Activated naive CD8-positive, alpha-beta T cell treated with anti-CD3 and anti-CD28 coated beads, Interleukin-2, amount 10 ng/mL, durations not matched to agents 7 days and 5 days (primary cell): Measurements from ENCODE around the gene RAB12. TPM values are rescaled to one million over a fixed set of nuclear protein-coding genes. Genes with fewer than 3 reads are reported as not detected.
"Not testable (repeated sequence)": the region's sequence is repeated elsewhere in the genome, so short reads cannot be mapped to it uniquely, and the experiment has no call there.

Experiments
- ATAC-seq: fragments of 150-1000 bp; cut with Tn5 transposase; one replicate; pipeline ENCODE4 v1.10.0; 2021; ENCODE audit warnings: low read depth, moderate library complexity
- POLR2A ChIA-PET: fragments of 350-600 bp; sonication (Branson Sonifier 250); formaldehyde crosslinking; loops from one replicate; lab custom pipeline; 2021; ENCODE audit warnings: antibody characterized with exemption; lab: Charles Lee
- DNase-seq: peaks from one replicate; pipeline ENCODE4 v3.0.0; 2021
- H3K27ac Mint-ChIP-seq: one replicate; pipeline ENCODE4 v1.8.0; 2022; ENCODE audit warnings: mild to moderate bottlenecking, mixed read lengths
- H3K27me3 Mint-ChIP-seq: one replicate; pipeline ENCODE4 v1.8.0; 2022; ENCODE audit warnings: mild to moderate bottlenecking, moderate library complexity, mixed read lengths
- H3K36me3 Mint-ChIP-seq: one replicate; pipeline ENCODE4 v1.8.0; 2021; ENCODE audit warnings: mild to moderate bottlenecking, mixed read lengths
- H3K4me1 Mint-ChIP-seq: one replicate; pipeline ENCODE4 v1.8.0; 2021; ENCODE audit warnings: mixed read lengths
- H3K4me3 Mint-ChIP-seq: one replicate; pipeline ENCODE4 v1.8.0; 2022; ENCODE audit warnings: mild to moderate bottlenecking, moderate library complexity, mixed read lengths
- H3K9me3 Mint-ChIP-seq: one replicate; pipeline ENCODE4 v1.8.0; 2021; ENCODE audit warnings: mixed read lengths
- total RNA-seq, 2 experiments: library from RNA; stranded (reverse); gene quantifications; one replicate each; pipeline ENCODE4 v1.2.3, GENCODE V29; 2021

Gene RAB12
- total RNA-seq, 2 experiments from 2014 or later, result 18.5 to 20.2 TPM

GRCh38 chr18:8619835-8620577 lies 10.8 kb downstream of the RAB12 start:
- no peak overlapping the region for H3K4me3 Mint-ChIP-seq
- POLR2A ChIA-PET, result interaction anchor here (0.7 kb wide), 1 partner anchor 11 kb away, joined by 3 read pairs; no protein-coding TSS in a partner anchor
- no peak overlapping the region for H3K27ac Mint-ChIP-seq

DNA sequence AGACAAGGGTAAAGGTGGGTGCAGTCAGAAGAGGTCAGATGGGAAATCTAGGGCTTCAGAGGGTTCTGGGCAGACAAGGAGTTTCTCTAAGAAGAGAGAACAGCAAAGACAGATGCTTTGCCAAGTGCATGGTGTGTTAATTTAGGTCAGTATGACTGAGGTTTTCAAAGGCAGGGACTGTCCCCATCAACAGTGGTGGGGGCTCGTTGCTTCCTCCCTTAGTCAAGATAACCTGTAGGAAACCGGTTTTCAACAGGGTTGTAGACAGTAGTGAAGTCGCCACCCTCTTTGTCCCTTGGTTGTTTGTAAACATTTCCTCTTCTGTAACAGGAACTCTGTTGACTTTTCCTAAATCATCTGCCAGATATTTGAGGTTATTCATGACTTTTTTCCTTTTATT lies 11.6 kb downstream of the RAB12 start:
- Mint-ChIP-seq H3K4me3 (no peak overlapping the region), H3K4me1 (peaks cover 37% of the 10 kb centered on the region), H3K27me3 (no peaks in the 10 kb centered on the region), H3K9me3 (no peaks in the 10 kb centered on the region), H3K27ac (peak overlapping the region; percentile 14), H3K36me3 (peaks cover 64% of the 10 kb centered on the region)
- ATAC-seq (no peak), DNase-seq (no peak)
- POLR2A ChIA-PET, result no interaction called here

More at GRCh38 chr18:8619835-8620577, 10.8 kb downstream of the RAB12 start:
- ATAC-seq (no peak), DNase-seq (no peak)
- H3K27me3 Mint-ChIP-seq, result no peaks in the 10 kb centered on the region
- no peaks in the 10 kb centered on the region for H3K9me3 Mint-ChIP-seq
- peaks cover 39% of the 10 kb centered on the region for H3K4me1 Mint-ChIP-seq
- peaks cover 66% of the 10 kb centered on the region for H3K36me3 Mint-ChIP-seq

GRCh38 chr18:8622625-8623024 lies 13.4 kb downstream of the RAB12 start:
- Mint-ChIP-seq H3K36me3 (peaks cover 58% of the 10 kb centered on the region), H3K4me3 (peak overlapping the region; percentile 47), H3K4me1 (peaks cover 34% of the 10 kb centered on the region)
- POLR2A ChIA-PET, H3K9me3 Mint-ChIP-seq, DNase-seq, H3K27ac Mint-ChIP-seq, H3K27me3 Mint-ChIP-seq, ATAC-seq: not testable (repeated sequence)

GRCh38 chr18:8623549-8624106 lies 14.4 kb downstream of the RAB12 start:
- Mint-ChIP-seq H3K4me1 (peaks cover 32% of the 10 kb centered on the region), H3K27me3 (no peaks in the 10 kb centered on the region), H3K27ac (peak overlapping the region; percentile 76), H3K36me3 (peaks cover 52% of the 10 kb centered on the region), H3K9me3 (no peaks in the 10 kb centered on the region), H3K4me3 (peak overlapping the region; percentile 40)
- no peak for DNase-seq
- peak; percentile 73 for ATAC-seq
- POLR2A ChIA-PET, result interaction anchor here (1.2 to 1.8 kb wide), 2 partner anchors 14 to 19 kb away, joined by 3 to 6 read pairs; partner anchors contain the start of gene RAB12

GRCh38 chr18:8625461-8626092 lies 16.3 kb downstream of the RAB12 start:
- POLR2A ChIA-PET, result no interaction called here
- H3K9me3 Mint-ChIP-seq, result no peaks in the 10 kb centered on the region
- no peak for DNase-seq
- H3K4me1 Mint-ChIP-seq, result peaks cover 23% of the 10 kb centered on the region
- H3K27me3 Mint-ChIP-seq, result no peaks in the 10 kb centered on the region
- peaks cover 43% of the 10 kb centered on the region for H3K36me3 Mint-ChIP-seq
- no peak for ATAC-seq
- no peak overlapping the region for H3K27ac Mint-ChIP-seq
- no peak overlapping the region for H3K4me3 Mint-ChIP-seq

DNA sequence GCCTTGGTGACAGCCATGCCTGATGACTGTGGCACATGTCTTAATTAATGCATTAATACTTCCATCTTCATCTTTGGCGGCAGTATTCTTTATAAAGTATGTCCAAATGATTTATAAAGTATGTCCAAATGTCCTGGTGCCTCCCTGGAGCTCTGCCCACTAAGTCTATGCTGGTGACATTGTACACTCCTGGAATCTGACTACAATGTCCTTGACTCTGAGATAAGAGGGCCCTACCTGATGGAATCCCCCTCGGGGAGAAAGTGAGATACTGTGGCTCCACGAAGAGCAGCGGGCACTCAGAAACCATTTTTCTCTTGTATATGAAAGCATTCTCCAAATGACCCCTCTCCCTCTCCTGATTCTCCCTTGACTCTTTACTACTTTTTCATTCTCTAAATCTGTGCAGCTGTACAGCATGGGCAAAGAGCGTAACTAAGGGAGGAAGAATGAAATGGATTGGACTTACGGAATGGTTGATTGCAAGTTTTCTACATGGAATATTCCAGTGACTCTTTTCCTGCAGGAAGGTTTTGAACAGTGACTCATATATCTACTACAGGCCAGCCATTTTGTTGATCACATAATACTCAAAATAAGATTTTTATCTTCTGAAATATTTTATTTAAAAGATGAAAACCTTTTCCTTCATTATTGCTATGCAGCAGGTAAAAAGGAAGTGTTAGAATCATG lies 17.3 kb downstream of the RAB12 start:
- DNase-seq, result no peak
- Mint-ChIP-seq H3K27ac (no peak overlapping the region), H3K27me3 (no peaks in the 10 kb centered on the region), H3K36me3 (peaks cover 35% of the 10 kb centered on the region), H3K4me1 (peaks cover 20% of the 10 kb centered on the region), H3K4me3 (no peak overlapping the region), H3K9me3 (no peaks in the 10 kb centered on the region)
- POLR2A ChIA-PET, result no interaction called here
- no peak for ATAC-seq

DNA sequence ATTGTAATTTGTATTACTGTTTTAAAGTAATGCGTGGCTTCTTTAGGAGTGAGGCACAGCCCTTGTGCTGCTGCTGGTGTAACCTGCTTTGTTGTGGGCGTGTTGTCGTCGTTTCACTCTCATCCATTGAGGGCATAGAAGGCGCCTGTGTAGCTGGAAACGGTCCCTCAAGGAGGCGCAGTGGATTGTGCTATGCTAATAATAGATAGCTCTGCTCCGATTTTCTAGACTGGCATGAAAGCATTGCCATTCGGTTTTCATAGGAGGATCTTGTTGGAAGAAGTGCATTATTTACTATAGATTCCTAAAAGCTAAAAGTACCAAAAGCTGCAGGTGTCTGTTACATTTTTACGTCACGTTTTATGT lies 17.9 kb downstream of the RAB12 start:
- Mint-ChIP-seq H3K4me1 (peaks cover 20% of the 10 kb centered on the region), H3K27ac (no peak overlapping the region), H3K36me3 (peaks cover 30% of the 10 kb centered on the region), H3K4me3 (no peak overlapping the region), H3K9me3 (no peaks in the 10 kb centered on the region), H3K27me3 (no peaks in the 10 kb centered on the region)
- no peak for ATAC-seq
- no peak for DNase-seq
- POLR2A ChIA-PET, result no interaction called here

- no peak overlapping the region for H3K27ac Mint-ChIP-seq
- H3K4me3 Mint-ChIP-seq, result no peak overlapping the region
- H3K36me3 Mint-ChIP-seq, result peaks cover 25% of the 10 kb centered on the region
- POLR2A ChIA-PET, result no interaction called here
- H3K9me3 Mint-ChIP-seq, result no peaks in the 10 kb centered on the region
- no peak for DNase-seq
- H3K4me1 Mint-ChIP-seq, result peaks cover 17% of the 10 kb centered on the region
- ATAC-seq, result no peak
- no peaks in the 10 kb centered on the region for H3K27me3 Mint-ChIP-seq
These were observed 18.3 kb downstream of the RAB12 start for GRCh38 chr18:8627540-8627939.

DNA sequence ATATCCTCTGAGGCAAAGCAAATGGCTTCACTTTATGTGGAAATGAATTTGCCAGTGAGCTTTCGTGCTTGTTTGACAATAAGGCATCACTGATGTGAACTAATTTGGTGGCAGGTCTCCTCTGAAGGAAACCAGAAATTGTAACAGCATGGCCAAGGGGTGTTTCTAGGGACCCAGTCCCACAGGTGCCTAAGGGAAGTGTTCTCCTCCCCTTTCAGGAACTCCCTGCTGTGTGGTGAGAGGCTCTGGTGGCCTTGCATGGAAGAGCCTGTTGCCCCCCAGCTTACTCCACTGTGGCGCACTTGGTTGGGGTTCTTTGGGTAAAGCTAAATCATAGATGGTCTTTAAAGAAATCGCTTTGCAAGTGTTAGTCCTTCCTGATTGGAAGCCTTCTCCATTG lies 20.4 kb downstream of the RAB12 start:
- Mint-ChIP-seq H3K36me3 (peaks cover 27% of the 10 kb centered on the region), H3K27ac (no peak overlapping the region), H3K9me3 (no peaks in the 10 kb centered on the region)

DNA sequence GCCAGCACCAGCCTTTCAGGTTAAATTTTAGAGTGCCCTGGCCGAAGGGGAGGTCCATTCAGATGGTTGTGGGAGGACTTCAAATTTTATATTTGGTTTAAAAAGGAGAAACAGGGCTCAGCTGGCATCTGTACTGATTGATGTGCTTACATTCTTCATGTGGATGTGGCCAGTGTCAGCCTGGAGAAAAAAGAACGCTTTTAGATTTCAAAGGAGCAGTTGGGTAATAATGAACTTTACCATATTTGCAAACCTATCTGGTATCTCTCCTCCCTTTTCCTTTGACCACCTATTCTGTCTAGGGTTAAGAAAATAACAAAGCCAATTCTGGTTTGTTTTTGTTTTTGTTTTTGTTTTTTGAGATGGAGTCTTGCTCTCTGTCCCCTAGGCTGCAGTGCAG lies 21.3 kb downstream of the RAB12 start:
- H3K4me1 Mint-ChIP-seq, result peaks cover 6% of the 10 kb centered on the region
- H3K36me3 Mint-ChIP-seq, result peaks cover 30% of the 10 kb centered on the region
- H3K4me3 Mint-ChIP-seq, result no peak overlapping the region
- no peak overlapping the region for H3K27ac Mint-ChIP-seq
- POLR2A ChIA-PET, result no interaction called here
- no peaks in the 10 kb centered on the region for H3K27me3 Mint-ChIP-seq
- no peaks in the 10 kb centered on the region for H3K9me3 Mint-ChIP-seq
- no peak for ATAC-seq
- no peak for DNase-seq

More for the DNA sequence above, 20.4 kb downstream of the RAB12 start:
- ATAC-seq (no peak), DNase-seq (no peak)
- Mint-ChIP-seq H3K4me3 (no peak overlapping the region), H3K4me1 (peaks cover 6% of the 10 kb centered on the region), H3K27me3 (no peaks in the 10 kb centered on the region)
- POLR2A ChIA-PET, result no interaction called here

GRCh38 chr18:8631265-8631664 lies 22.0 kb downstream of the RAB12 start:
- Mint-ChIP-seq H3K36me3 (peaks cover 25% of the 10 kb centered on the region), H3K4me1 (peaks cover 6% of the 10 kb centered on the region), H3K27me3 (no peaks in the 10 kb centered on the region), H3K9me3 (no peaks in the 10 kb centered on the region), H3K4me3 (no peak overlapping the region), H3K27ac (no peak overlapping the region)
- DNase-seq (no peak), ATAC-seq (no peak)
- POLR2A ChIA-PET, result no interaction called here

GRCh38 chr18:8632386-8632785 lies 23.1 kb downstream of the RAB12 start:
- H3K27ac Mint-ChIP-seq, result no peak overlapping the region
- POLR2A ChIA-PET, result no interaction called here
- no peak overlapping the region for H3K4me3 Mint-ChIP-seq
- ATAC-seq, result no peak
- peaks cover 4% of the 10 kb centered on the region for H3K4me1 Mint-ChIP-seq
- H3K9me3 Mint-ChIP-seq, result no peaks in the 10 kb centered on the region
- H3K36me3 Mint-ChIP-seq, result peaks cover 20% of the 10 kb centered on the region
- no peak for DNase-seq
- no peaks in the 10 kb centered on the region for H3K27me3 Mint-ChIP-seq

- ATAC-seq (no peak), DNase-seq (no peak)
- no peak overlapping the region for H3K4me3 Mint-ChIP-seq
- H3K4me1 Mint-ChIP-seq, result peaks cover 4% of the 10 kb centered on the region
- no peaks in the 10 kb centered on the region for H3K27me3 Mint-ChIP-seq
- no peaks in the 10 kb centered on the region for H3K9me3 Mint-ChIP-seq
- H3K36me3 Mint-ChIP-seq, result peaks cover 32% of the 10 kb centered on the region
- H3K27ac Mint-ChIP-seq, result no peak overlapping the region
- POLR2A ChIA-PET, result no interaction called here
These were observed 25.3 kb downstream of the RAB12 start for GRCh38 chr18:8634508-8634907.
